NT2/D1 (cell line): Measurements from ENCODE around the gene LRIG1.

Experiments used
- YY1 ChIP-seq: IDR thresholded peaks from 2 replicates; pipeline ENCODE4 v1.6.1; 2011; ENCODE audit not compliant: insufficient read length, insufficient read depth
- ZNF274 ChIP-seq: IDR thresholded peaks from 2 replicates; pipeline ENCODE4 v1.6.1; 2011; ENCODE audit warnings: mild to moderate bottlenecking, low read depth, low read length

DNA sequence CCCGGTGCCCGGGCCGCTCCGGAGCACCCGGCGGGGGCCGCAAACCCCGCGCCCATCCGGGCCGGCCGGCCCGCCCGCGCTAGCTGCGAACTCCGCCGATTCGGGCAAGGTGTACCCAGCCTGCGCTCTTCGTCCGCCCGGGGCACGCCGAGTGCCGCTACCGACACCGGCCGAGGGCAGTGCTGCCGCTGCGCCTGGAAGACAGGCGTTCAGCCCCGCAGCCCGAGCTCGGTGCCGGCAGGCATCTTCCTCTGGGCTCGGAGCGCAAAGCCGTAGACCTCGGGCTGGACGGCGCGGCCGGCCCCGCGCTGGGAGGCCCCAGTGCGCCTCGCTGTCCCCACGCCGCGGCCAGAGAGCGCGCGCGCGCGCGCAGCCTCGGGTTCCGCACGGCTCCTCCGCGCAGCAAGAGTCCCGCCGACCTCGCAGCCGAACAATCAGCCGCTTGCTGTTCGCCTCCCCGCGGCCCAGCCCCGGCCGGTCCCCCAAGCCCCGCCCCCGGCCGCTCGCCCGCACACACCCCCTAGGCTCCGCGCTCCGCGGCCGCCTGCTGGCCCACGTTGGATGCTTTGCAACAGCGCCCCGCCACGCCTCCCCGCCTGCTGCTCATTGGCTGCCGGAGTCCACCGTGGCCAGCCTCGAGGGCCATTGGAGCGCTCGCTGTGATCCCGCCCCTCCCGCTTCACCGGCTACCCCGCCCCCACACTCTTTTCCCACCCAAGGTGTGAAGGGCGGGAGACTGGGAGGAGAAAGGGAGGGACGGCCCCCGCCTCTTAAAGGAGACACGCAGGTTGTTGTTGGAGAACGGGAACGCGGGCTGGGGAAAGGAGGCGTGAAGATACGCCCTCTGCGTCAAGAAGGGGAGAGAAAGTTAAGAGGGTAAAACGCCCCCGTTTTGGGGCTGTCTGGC lies at the start of gene LRIG1:
- TF ChIP-seq YY1 (no peak), ZNF274 (no peak)
